Activated CD4-positive, alpha-beta T cell treated with anti-CD3 and anti-CD28 coated beads, Interleukin-2, amount 50 U/mL, for 48 hours (primary cell): ENCODE data around the gene CHST11.

Source experiments
- DNase-seq, 2 experiments: peaks; one replicate each; pipeline ENCODE4 v3.0.0-alpha.2; 2020

CHST11 gene

GRCh38 chr12:104434129-104434528 is 22.6 kb upstream of the CHST11 start:
- DNase-seq, result no peak

DNA sequence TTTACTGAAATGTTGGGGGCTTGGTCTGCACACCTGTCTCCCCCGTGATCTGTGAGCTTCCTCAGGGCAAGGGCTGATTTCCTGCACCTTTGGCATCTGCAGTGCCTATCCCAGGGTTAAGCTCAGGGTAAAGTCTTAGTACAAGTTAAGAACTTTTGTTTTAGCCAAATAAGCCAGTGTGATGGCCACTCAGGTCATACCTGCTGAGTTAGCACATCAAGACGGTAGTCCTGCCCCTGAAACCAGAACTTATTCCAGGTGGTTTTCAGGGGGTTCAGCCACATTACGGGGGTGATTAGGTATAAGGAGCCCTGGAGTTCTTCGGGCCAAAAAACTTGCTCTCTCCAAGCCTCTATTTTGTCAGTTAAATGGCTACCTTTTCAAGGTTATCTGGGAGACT is 21.6 kb upstream of the CHST11 start:
- DNase-seq, result no peak

DNA sequence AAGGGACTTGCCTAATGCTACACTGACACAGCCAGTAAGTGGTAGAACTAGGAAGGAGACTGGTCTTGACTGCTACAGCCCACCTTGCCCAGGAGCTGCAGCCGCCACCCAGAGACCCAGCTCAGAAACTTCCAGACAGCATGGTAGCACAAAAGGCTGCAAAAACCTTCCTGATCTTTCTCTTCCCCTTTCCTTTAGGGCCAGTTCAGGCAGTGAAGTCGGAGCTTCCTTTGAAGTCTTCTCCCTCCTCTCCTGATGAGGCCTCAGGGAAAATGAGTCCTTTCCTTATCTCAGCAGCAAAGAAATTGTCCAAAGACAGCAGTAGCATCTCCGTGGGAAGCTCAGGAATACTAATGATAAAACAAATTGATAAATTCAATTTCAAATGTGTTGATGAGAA is 21.0 kb upstream of the CHST11 start:
- no peak for DNase-seq

- no peak for DNase-seq
Observed at GRCh38 chr12:104436790-104437189, 20.0 kb upstream of the CHST11 start.

- no peak for DNase-seq
Observed at GRCh38 chr12:104438134-104438533, 18.6 kb upstream of the CHST11 start.

DNA sequence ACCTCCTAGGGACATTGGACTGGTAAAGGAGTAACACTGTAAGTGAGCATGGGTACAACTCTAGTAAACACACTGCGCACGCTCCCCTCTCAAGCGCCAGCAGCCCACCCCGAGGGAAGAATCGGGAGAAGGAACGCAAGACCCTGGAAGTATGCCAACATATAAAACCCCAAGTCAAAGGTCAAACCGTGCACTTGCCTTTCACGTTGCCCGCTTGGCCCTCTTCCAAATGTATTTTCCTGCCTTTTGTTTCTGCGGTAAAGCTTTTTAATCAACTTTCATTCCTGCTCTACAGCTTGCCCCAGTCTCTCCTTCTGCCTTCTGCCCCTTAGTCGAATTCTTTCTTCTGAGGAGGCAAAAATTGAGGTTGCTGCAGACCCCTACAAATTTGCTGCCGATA is 17.6 kb upstream of the CHST11 start:
- no peak for DNase-seq

GRCh38 chr12:104443008-104443407 is 13.7 kb upstream of the CHST11 start:
- no peak for DNase-seq

DNA sequence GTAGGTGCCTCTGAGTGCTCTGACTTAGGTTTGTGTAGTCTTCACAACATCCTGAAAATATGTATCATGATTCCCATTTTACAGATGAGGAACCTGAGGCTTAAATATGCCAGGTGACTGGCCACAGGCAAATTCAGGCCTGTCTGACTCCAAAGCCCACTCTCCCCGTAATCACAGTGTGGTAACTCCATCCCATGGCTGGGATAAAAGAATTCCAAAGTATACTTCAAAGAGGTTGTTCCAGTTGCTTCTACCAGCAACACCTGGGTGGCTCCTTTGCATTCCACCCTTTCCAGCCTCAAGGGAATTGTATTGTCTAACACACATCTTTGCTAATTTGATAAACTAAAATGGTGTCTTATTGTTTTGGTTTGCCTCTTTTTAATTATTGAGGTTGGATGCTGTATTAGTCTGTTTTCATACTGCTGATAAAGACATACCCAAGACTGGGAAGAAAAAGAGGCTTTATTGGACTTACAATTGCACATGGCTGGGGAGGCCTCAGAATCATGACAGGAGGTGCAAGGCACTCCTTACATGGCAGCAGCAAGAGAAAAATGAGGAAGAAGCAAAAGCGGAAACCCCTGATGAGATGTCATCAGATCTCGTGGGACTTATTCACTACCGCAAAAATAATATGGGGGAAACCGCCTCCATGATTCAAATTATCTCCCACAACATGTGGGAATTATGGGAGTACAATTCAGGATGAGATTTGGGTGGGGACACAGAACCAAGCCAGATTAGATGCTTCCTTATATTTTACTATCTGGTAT is 9.9 kb upstream of the CHST11 start:
- no peak for DNase-seq

GRCh38 chr12:104448031-104448430 is 8.7 kb upstream of the CHST11 start:
- DNase-seq, result no peak

- no peak for DNase-seq
Observed at GRCh38 chr12:104448451-104448850, 8.3 kb upstream of the CHST11 start.

DNA sequence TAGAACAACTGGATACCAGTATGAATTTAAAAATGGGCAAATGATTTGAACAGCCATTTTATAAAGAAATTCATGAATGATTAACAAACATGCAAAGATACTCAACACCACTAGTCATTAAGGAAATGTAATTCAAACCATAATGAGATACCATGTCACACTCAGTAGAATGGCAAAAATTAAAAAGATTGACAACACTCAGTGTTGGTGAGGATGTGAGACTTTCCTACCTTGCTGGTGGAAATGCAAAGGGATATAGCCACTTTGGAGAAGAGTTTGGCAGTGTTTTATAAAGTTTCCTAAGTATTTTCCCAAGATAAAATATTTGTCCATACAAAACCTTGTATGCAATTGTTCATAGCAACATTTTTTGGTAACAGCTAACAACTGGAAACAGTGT is 6.0 kb upstream of the CHST11 start:
- DNase-seq, result no peak

- DNase-seq, result no peak
Observed at GRCh38 chr12:104452087-104452486, 4.7 kb upstream of the CHST11 start.

- DNase-seq, result no peak
Observed at GRCh38 chr12:104453133-104453532, 3.6 kb upstream of the CHST11 start.

GRCh38 chr12:104454997-104455396 is 1.8 kb upstream of the CHST11 start:
- no peak for DNase-seq

GRCh38 chr12:104455578-104456416 is 951 bp upstream of the CHST11 start:
- no peak for DNase-seq

DNA sequence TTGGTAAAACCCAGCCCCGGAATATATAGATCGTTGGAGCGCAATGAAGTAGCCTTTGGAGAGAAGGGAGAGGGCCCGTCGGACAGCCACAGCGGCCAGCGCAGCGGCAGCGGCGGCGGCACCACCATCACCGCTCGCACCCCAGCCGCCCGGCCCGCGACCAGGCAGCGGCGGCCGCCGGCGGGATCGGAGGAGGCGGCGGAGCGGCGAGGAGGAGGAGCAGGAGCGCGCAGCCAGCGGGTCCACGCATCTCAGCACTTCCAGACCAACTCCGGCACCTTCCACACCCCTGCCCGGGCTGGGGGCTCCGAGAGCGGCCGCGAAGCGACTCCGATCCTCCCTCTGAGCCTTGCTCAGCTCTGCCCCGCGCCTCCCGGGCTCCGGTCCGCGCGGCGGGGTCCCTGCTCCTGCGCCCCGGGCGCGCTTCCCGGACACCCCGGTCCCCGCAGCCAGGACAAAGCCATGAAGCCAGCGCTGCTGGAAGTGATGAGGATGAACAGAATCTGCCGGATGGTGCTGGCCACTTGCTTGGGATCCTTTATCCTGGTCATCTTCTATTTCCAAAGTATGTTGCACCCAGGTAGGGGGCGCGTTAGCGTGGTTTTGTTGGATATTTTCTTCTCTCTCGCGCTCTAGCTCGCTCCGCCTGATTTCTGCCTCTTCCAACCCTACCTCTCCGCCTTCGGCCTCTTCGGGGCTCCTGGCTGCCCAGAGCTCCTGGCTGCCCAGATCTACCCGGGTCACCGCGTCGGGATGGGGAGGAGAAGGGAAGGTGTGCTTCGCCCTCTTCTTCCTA is 400 bp downstream of the CHST11 start:
- peak; percentile 62 to 72 for DNase-seq

GRCh38 chr12:104457746-104458693 is 1.3 kb downstream of the CHST11 start:
- DNase-seq, result peak; percentile 55 to 58

GRCh38 chr12:104458694-104459367 is 2.1 kb downstream of the CHST11 start:
- DNase-seq, result peak; percentile 33 to 43

- no peak for DNase-seq
Observed at GRCh38 chr12:104459368-104459909, 2.7 kb downstream of the CHST11 start.

DNA sequence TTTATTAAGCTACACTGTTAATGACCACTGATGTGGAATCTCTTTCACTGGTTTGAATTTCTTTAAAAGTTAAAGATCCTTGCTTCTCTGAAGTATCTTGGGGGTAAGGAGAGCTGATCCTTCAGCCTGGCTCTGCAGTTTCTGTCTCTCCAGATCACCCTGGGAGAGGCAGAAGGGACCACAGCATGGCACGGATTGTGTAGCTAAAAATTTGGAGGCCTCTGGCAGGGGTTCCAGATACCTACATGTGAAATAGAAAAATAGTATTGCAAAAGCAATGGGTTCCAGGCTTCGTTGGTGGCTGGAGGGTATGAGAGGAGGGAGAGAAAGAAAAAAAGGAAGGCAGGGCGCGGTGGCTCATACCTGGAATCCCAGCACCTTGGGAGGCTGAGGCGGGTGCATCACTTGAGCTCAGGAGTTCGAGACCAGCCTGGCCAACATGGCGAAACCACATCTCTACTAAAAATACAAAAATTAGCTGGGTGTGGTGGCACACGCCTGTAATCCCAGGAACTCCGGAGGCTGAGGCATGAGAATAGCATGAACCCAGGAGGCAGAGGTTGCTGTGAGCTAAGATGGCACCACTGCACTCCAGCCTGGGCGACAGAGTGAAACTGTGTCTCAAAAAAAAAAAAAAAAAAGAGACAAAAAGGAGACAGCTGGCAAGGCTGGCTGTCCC is 3.4 kb downstream of the CHST11 start:
- DNase-seq, result no peak
